ENCODE data around the gene APOL4.

APOL4 gene

DNA sequence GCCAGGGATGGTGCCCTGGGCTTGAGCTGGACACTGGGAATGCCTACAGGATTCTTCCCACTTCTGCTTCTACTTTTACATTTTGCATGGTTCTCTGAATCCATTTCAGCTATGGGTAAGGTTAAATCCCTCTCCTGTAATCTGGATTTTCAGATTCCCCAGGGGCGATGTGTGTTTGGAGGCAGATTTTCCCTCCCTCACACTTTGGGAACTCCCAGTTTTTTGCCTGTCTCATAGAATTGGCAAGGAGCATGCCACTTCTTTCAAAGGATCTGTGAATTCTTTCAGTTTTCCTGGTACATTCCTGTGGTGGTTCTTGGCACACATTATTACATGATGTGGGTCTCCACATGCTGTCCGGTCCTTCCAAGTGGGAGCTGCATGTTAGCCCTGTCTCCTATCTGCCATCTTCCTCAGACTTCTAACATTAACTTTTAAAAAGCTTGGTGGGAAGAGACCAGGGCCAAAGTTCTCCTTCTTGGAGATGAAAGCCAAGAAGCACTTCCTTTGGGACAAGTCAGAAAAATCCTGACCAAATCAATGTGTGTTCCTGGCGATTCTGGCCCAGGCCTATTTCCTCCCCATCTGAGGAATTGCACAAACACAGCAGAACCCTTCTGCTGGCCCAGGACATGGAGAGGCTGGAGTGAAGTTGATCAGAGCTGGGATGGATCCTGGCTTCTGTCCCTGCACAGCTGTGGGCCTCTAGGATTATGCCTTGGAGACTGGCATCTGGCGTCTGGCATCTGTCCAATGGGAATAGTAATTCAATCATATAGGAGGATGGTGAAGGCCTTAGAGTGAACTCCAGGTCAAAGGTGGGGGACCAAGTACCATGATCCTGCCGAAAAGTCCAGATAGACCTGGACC is 43.1 kb upstream of the APOL4 start:
- no peak for TF ChIP-seq CTCF (IDR thresholded peaks at IDR 0.05; ENCODE audit: control insufficient read depth, insufficient read depth, low read depth, low read length, missing control alignments)
- no peak overlapping the region for H3K4me3 ChIP-seq (ENCODE audit: control insufficient read depth, low read depth, low read length)
- DNase-seq (ENCODE audit: low read depth), result peak; percentile 28

- no peak for DNase-seq (ENCODE audit: low read depth)
- no peak for TF ChIP-seq CTCF (IDR thresholded peaks at IDR 0.05; ENCODE audit: control insufficient read depth, insufficient read depth, low read depth, low read length, missing control alignments)
- no peak overlapping the region for H3K4me3 ChIP-seq (ENCODE audit: control insufficient read depth, low read depth, low read length)
Observed at GRCh38 chr22:36243986-36244385, 42.4 kb upstream of the APOL4 start.

DNA sequence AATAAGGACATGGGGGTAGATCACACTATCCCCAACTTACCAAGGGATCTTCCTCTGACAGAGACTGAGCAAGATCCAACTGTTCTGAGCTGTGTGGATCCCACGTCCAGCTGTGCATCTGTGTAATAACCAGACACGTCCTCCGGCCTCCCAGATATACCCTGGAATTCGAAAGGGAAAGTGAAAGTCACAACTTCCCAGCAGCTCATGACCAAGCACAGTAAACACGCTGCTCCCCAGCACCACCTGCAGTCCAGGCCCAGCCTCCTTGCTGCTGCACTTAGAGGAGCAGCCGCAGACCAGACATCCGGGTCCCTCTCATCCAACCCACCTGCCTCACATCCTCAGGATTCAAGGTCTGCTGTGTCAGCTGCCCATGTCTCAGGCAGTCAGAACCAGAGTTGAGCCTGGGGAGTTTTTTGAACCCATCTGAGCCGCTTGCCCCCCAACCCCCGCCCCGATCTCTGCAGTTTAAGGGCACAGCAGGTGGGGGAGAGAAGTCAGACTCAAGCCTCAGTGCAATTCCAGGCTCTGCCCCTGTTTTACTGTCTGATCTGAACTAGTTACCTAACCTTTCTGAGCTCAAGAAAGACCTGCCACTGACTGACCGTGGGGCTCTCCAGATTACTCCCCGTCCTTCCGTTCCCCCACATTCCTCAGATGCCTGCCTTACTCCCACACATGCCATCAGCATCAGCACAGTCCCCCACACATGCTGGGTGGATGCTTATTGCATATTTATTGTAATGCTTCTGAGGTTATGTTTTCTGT is 38.0 kb upstream of the APOL4 start, which contains the start of gene APOL2:
TSS of gene APOL2 (minus strand) at position 127 of the 771 bp plus-strand sequence. CDS start 6,365 bp downstream, outside the sequence.
- peak; percentile 79 for TF ChIP-seq CTCF (IDR thresholded peaks at IDR 0.05; ENCODE audit: control insufficient read depth, insufficient read depth, low read depth, low read length, missing control alignments)
- peak within 1 kb of the TSS; percentile 76 for H3K4me3 ChIP-seq (ENCODE audit: control insufficient read depth, low read depth, low read length)
- DNase-seq (ENCODE audit: low read depth), result peak; percentile 80

DNA sequence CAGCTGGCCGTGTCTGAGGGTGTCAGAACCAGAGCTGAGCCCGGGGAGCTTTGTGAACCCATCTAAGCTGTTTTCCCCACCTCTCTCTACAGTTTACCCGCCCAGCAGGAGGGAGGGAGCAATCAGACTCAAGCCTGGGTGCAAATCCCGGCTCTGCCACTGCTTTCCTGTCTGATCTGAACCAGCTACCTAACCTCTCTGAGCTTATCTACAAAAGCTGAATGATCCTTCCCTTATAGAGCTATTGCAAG is 37.5 kb upstream of the APOL4 start:
- H3K4me3 ChIP-seq (ENCODE audit: control insufficient read depth, low read depth, low read length), result peak overlapping the region; percentile 76
- no peak for TF ChIP-seq CTCF (IDR thresholded peaks at IDR 0.05; ENCODE audit: control insufficient read depth, insufficient read depth, low read depth, low read length, missing control alignments)
- DNase-seq (ENCODE audit: low read depth), result no peak

- H3K4me3 ChIP-seq (ENCODE audit: control insufficient read depth, low read depth, low read length), result peak overlapping the region; percentile 76
- DNase-seq (ENCODE audit: low read depth), result no peak
Observed at GRCh38 chr22:36238373-36239149, 37.0 kb upstream of the APOL4 start.

More at GRCh38 chr22:36238373-36239149, 37.0 kb upstream of the APOL4 start:
- TF ChIP-seq CTCF (IDR thresholded peaks at IDR 0.05; ENCODE audit: control insufficient read depth, insufficient read depth, low read depth, low read length, missing control alignments), result no peak

Data from AG09309 (cell line).